ENCODE data around the gene TNRC6C.
"Not testable (repeated sequence)": the region's sequence is repeated elsewhere in the genome, so short reads cannot be mapped to it uniquely, and the experiment has no call there.

Gene TNRC6C

GRCh38 chr17:78066976-78067375 lies 108.5 kb downstream of the TNRC6C start:
- H3K4me1 ChIP-seq (ENCODE audit: insufficient read depth, low read length); H3K27me3 ChIP-seq (ENCODE audit: insufficient read depth, low read length); H3K4me3 ChIP-seq (ENCODE audit: low read length); H3K9ac ChIP-seq (ENCODE audit: low read depth, low read length); H3K27ac ChIP-seq (ENCODE audit: low read depth, low read length); H3K9me3 ChIP-seq (ENCODE audit: insufficient read depth, low read depth, low read length): not testable (repeated sequence)
- peaks cover 69% of the 10 kb centered on the region for H3K36me3 ChIP-seq (ENCODE audit: insufficient read depth, low read length)
- WGBS, result 98% methylated on average over 4 of the region's 4 CpGs

- H3K4me1 ChIP-seq (ENCODE audit: insufficient read depth, low read length), result no peaks in the 10 kb centered on the region
- no peaks in the 10 kb centered on the region for H3K27me3 ChIP-seq (ENCODE audit: insufficient read depth, low read length)
- 0 out of 2 replicates have a peak, but pooled peaks cover 4% of the 10 kb centered on the region for H3K9me3 ChIP-seq (ENCODE audit: insufficient read depth, low read depth, low read length)
- no peak overlapping the region for H3K4me3 ChIP-seq (ENCODE audit: low read length)
- no peak overlapping the region for H3K27ac ChIP-seq (ENCODE audit: low read depth, low read length)
- H3K9ac ChIP-seq (ENCODE audit: low read depth, low read length), result no peak overlapping the region
- 92% methylated on average over 3 of the region's 4 CpGs for WGBS
- peaks cover 93% of the 10 kb centered on the region for H3K36me3 ChIP-seq (ENCODE audit: insufficient read depth, low read length)
These were observed 111.2 kb downstream of the TNRC6C start for GRCh38 chr17:78069695-78070094.

GRCh38 chr17:78072961-78073360 lies 114.5 kb downstream of the TNRC6C start:
- Histone ChIP-seq H3K9me3 (ENCODE audit: insufficient read depth, low read depth, low read length) (0 out of 2 replicates have a peak, but pooled peaks cover 4% of the 10 kb centered on the region), H3K9ac (ENCODE audit: low read depth, low read length) (no peak overlapping the region), H3K36me3 (ENCODE audit: insufficient read depth, low read length) (peaks cover 99% of the 10 kb centered on the region), H3K4me3 (ENCODE audit: low read length) (no peak overlapping the region), H3K4me1 (ENCODE audit: insufficient read depth, low read length) (no peaks in the 10 kb centered on the region), H3K27me3 (ENCODE audit: insufficient read depth, low read length) (no peaks in the 10 kb centered on the region), H3K27ac (ENCODE audit: low read depth, low read length) (no peak overlapping the region)
- 96% methylated on average over 3 of the region's 3 CpGs for WGBS

- WGBS, result 97% methylated on average over 10 of the region's 10 CpGs
- H3K27me3 ChIP-seq (ENCODE audit: insufficient read depth, low read length), result no peaks in the 10 kb centered on the region
- H3K27ac ChIP-seq (ENCODE audit: low read depth, low read length), result no peak overlapping the region
- 0 out of 2 replicates have a peak, but pooled peaks cover 4% of the 10 kb centered on the region for H3K9me3 ChIP-seq (ENCODE audit: insufficient read depth, low read depth, low read length)
- H3K4me3 ChIP-seq (ENCODE audit: low read length), result no peak overlapping the region
- H3K36me3 ChIP-seq (ENCODE audit: insufficient read depth, low read length), result peaks cover 99% of the 10 kb centered on the region
- H3K4me1 ChIP-seq (ENCODE audit: insufficient read depth, low read length), result no peaks in the 10 kb centered on the region
- no peak overlapping the region for H3K9ac ChIP-seq (ENCODE audit: low read depth, low read length)
These were observed 116.5 kb downstream of the TNRC6C start for GRCh38 chr17:78075011-78075410.

GRCh38 chr17:78075545-78075944 lies 117.0 kb downstream of the TNRC6C start:
- Histone ChIP-seq H3K4me3 (ENCODE audit: low read length) (no peak overlapping the region), H3K36me3 (ENCODE audit: insufficient read depth, low read length) (peaks cover 98% of the 10 kb centered on the region), H3K27me3 (ENCODE audit: insufficient read depth, low read length) (no peaks in the 10 kb centered on the region), H3K4me1 (ENCODE audit: insufficient read depth, low read length) (no peaks in the 10 kb centered on the region), H3K9me3 (ENCODE audit: insufficient read depth, low read depth, low read length) (0 out of 2 replicates have a peak, but pooled peaks cover 4% of the 10 kb centered on the region), H3K27ac (ENCODE audit: low read depth, low read length) (no peak overlapping the region), H3K9ac (ENCODE audit: low read depth, low read length) (no peak overlapping the region)
- 94% methylated on average over 5 of the region's 5 CpGs for WGBS

GRCh38 chr17:78079253-78079652 lies 120.8 kb downstream of the TNRC6C start:
- 93% methylated on average over 6 of the region's 6 CpGs for WGBS
- H3K4me1 ChIP-seq (ENCODE audit: insufficient read depth, low read length), result no peaks in the 10 kb centered on the region
- H3K27me3 ChIP-seq (ENCODE audit: insufficient read depth, low read length), result no peaks in the 10 kb centered on the region
- H3K9me3 ChIP-seq (ENCODE audit: insufficient read depth, low read depth, low read length), result no peaks in the 10 kb centered on the region
- no peak overlapping the region for H3K9ac ChIP-seq (ENCODE audit: low read depth, low read length)
- no peak overlapping the region for H3K4me3 ChIP-seq (ENCODE audit: low read length)
- no peak overlapping the region for H3K27ac ChIP-seq (ENCODE audit: low read depth, low read length)
- H3K36me3 ChIP-seq (ENCODE audit: insufficient read depth, low read length), result peaks cover 93% of the 10 kb centered on the region

GRCh38 chr17:78081551-78081950 lies 123.0 kb downstream of the TNRC6C start:
- peaks cover 85% of the 10 kb centered on the region for H3K36me3 ChIP-seq (ENCODE audit: insufficient read depth, low read length)
- H3K9ac ChIP-seq (ENCODE audit: low read depth, low read length), result no peak overlapping the region
- no peaks in the 10 kb centered on the region for H3K27me3 ChIP-seq (ENCODE audit: insufficient read depth, low read length)
- no peak overlapping the region for H3K4me3 ChIP-seq (ENCODE audit: low read length)
- no peaks in the 10 kb centered on the region for H3K9me3 ChIP-seq (ENCODE audit: insufficient read depth, low read depth, low read length)
- no peaks in the 10 kb centered on the region for H3K4me1 ChIP-seq (ENCODE audit: insufficient read depth, low read length)
- no peak overlapping the region for H3K27ac ChIP-seq (ENCODE audit: low read depth, low read length)
- 93% methylated on average over 3 of the region's 3 CpGs for WGBS

- H3K9me3 ChIP-seq (ENCODE audit: insufficient read depth, low read depth, low read length); H3K4me1 ChIP-seq (ENCODE audit: insufficient read depth, low read length); H3K4me3 ChIP-seq (ENCODE audit: low read length); H3K27me3 ChIP-seq (ENCODE audit: insufficient read depth, low read length); H3K9ac ChIP-seq (ENCODE audit: low read depth, low read length); H3K27ac ChIP-seq (ENCODE audit: low read depth, low read length): not testable (repeated sequence)
- H3K36me3 ChIP-seq (ENCODE audit: insufficient read depth, low read length), result peaks cover 85% of the 10 kb centered on the region
- 99% methylated on average over 5 of the region's 5 CpGs for WGBS
These were observed 123.9 kb downstream of the TNRC6C start for GRCh38 chr17:78082355-78082872.

GRCh38 chr17:78082988-78083387 lies 124.5 kb downstream of the TNRC6C start:
- H3K4me1 ChIP-seq (ENCODE audit: insufficient read depth, low read length), result no peaks in the 10 kb centered on the region
- no peak overlapping the region for H3K4me3 ChIP-seq (ENCODE audit: low read length)
- H3K27me3 ChIP-seq (ENCODE audit: insufficient read depth, low read length), result no peaks in the 10 kb centered on the region
- 96% methylated on average over 7 of the region's 7 CpGs for WGBS
- H3K9me3 ChIP-seq (ENCODE audit: insufficient read depth, low read depth, low read length), result no peaks in the 10 kb centered on the region
- H3K9ac ChIP-seq (ENCODE audit: low read depth, low read length), result no peak overlapping the region
- H3K36me3 ChIP-seq (ENCODE audit: insufficient read depth, low read length), result peaks cover 85% of the 10 kb centered on the region
- no peak overlapping the region for H3K27ac ChIP-seq (ENCODE audit: low read depth, low read length)

- H3K4me1 ChIP-seq (ENCODE audit: insufficient read depth, low read length), result no peaks in the 10 kb centered on the region
- no peaks in the 10 kb centered on the region for H3K27me3 ChIP-seq (ENCODE audit: insufficient read depth, low read length)
- H3K4me3 ChIP-seq (ENCODE audit: low read length), result no peak overlapping the region
- no peak overlapping the region for H3K9ac ChIP-seq (ENCODE audit: low read depth, low read length)
- H3K36me3 ChIP-seq (ENCODE audit: insufficient read depth, low read length), result peaks cover 87% of the 10 kb centered on the region
- H3K27ac ChIP-seq (ENCODE audit: low read depth, low read length), result no peak overlapping the region
- no peaks in the 10 kb centered on the region for H3K9me3 ChIP-seq (ENCODE audit: insufficient read depth, low read depth, low read length)
- 96% methylated on average over 13 of the region's 13 CpGs for WGBS
These were observed 128.2 kb downstream of the TNRC6C start for GRCh38 chr17:78086740-78087139.

- Histone ChIP-seq H3K4me3 (ENCODE audit: low read length) (no peak overlapping the region), H3K36me3 (ENCODE audit: insufficient read depth, low read length) (peaks cover 88% of the 10 kb centered on the region), H3K9ac (ENCODE audit: low read depth, low read length) (no peak overlapping the region), H3K9me3 (ENCODE audit: insufficient read depth, low read depth, low read length) (no peaks in the 10 kb centered on the region), H3K27ac (ENCODE audit: low read depth, low read length) (no peak overlapping the region), H3K27me3 (ENCODE audit: insufficient read depth, low read length) (no peaks in the 10 kb centered on the region), H3K4me1 (ENCODE audit: insufficient read depth, low read length) (no peaks in the 10 kb centered on the region)
- 100% methylated on average over 1 of the region's 1 CpG for WGBS
These were observed 130.0 kb downstream of the TNRC6C start for GRCh38 chr17:78088529-78088928.

Measured in HUES64 (cell line).